Inflammatory macrophage treated with lipopolysaccharide for 4 hours (primary cell): ENCODE data around the gene TRMT2A.

Experiments
- DNase-seq: peaks from one replicate; pipeline ENCODE4 v3.0.0-alpha.2; 2020

TRMT2A gene

DNA sequence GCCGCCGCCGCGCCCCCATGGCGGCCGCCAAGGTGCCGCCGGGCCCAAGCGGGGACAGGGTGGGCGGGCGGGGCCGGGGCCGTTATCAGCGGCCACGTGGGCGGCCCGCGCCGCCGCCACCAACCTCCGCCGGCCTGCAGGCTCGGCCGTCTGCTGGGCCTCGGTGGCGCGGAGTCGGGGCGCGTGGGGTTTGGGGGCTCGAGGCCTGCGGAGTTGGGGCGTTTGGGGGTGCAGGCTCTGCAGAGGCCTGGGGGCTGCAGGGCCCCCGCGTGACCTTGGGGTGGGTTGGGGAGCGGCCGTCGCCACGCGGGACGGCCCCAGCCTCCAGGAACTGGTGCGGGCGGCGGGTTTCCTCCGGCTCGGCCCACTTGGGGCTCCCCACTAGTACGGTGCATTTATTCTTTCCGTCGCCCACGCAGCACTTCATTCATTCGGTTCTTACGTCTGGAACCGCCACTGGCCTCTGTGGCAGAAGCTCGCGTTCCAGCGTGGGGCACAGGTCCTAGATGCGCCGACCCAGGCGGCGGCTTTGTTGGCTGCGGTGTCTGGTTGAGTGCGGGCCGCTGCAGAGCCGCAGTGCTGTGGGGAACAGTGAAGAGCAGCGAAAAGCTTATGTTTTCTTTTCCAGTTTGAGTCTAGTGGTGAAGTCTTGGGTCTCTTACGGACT lies 740 bp upstream of the TRMT2A start:
- DNase-seq, result peak; percentile 40

DNA sequence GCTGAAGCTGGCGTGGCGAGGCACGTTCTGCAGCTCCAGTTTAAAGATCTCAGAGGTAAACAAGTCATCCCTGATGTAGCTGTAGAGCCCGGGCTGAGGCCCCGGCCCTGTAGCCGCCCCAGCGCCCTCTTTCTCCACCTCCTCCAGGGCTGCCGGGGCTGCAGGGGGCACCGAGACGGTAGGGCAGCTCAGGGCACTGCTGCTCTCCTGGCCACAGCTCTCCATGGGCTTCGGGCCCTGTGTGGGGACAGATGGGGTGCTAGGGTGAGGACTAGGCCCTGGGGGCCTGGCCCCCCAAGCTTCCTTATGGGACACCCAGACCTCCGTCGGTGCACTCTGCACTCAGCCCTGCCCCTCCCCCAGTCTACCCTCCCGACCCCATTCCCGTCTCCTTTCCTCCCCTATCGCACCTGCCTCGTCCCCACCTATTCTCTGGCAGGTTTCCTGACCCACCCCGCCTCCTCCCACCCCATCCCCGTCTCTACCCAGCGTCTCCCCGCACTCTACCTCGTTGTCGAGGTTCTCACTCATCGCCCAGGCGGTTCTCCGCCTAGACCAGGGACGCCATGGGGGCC lies 563 bp downstream of the TRMT2A start:
- no peak for DNase-seq

DNA sequence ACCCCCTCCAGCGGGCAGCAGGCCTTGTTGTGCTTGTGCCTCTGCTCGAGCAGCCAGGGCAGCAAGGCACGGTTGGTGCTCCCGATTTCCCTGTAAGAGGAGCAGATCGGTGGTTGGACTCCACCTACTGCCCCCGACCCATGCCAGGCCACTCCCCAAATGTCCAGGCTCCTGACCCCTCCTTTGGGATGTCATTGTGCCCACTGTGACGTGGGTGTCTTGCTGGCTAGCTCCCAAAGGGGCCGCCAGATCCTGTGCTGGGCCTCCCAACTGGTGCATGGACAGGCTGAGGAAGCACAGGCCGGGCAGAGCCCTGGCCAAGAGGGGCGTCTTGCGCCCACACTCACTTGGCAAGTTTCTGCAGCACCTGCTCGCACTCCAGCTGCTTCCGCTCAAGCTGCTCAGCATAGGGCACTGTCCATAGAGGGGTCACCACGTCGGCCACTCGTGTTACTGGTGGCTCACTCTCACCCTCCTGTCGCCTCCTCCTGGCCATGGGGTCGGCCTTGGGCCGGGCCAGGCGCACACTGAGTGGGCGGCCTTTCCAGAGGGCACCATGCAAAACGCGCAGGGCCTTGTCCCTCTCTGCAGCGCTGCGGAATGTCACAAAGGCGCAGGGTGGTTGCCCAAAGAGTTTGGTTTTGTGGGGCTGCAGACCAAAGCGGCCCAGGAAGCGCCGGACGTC lies 1.2 kb downstream of the TRMT2A start, which contains the start of gene RANBP1:
TSS of gene RANBP1 (plus strand) at position 414 of the 685 bp plus-strand sequence. CDS start at position 495, 81 bp downstream.
- no peak for DNase-seq

DNA sequence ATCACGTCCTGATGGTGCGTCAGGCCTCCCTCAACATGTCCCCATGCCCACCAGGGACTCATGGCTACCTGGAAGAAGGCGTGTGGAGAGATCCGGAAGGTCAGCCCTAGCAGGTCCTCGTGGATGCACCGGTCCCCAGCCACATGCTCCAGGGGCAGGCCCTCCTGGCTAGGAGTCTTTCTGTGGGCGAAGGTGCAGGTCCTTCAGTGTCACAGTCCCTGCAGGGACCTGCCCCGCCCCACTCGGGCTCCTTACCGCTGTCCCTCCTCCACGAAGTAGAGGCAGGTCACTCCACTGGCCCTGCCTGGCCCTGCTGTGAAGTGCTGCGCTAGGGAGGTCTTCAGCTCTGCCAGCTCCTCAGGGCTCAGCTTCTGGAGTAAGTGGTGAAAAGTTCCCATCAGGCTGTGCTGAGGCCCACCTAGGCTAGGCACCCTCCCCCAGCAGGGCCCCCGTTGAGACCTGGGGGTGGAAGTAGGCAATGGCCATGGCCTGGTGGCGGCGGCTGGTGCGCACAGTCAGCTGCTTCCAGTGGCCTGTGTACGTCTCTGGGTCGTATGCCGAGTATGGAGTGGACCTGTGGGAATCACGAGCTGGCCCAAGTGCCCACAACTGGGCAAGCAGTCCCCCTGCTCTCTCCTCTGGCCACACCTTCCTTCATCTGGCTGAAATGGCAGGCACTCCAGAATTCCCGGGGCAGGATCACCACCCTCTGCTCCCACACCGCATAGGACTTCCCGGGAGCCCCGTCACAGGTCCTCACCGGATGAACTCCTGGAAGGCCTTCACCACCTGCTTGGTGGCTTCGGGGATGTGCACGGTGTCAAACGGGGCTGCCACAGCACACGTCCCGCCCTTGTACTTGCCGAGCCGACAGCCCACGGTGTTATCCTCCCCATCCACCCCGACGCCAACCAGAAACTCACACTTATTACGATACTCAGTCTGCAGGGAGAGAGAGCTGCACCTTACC lies 2.2 kb downstream of the TRMT2A start:
- no peak for DNase-seq

DNA sequence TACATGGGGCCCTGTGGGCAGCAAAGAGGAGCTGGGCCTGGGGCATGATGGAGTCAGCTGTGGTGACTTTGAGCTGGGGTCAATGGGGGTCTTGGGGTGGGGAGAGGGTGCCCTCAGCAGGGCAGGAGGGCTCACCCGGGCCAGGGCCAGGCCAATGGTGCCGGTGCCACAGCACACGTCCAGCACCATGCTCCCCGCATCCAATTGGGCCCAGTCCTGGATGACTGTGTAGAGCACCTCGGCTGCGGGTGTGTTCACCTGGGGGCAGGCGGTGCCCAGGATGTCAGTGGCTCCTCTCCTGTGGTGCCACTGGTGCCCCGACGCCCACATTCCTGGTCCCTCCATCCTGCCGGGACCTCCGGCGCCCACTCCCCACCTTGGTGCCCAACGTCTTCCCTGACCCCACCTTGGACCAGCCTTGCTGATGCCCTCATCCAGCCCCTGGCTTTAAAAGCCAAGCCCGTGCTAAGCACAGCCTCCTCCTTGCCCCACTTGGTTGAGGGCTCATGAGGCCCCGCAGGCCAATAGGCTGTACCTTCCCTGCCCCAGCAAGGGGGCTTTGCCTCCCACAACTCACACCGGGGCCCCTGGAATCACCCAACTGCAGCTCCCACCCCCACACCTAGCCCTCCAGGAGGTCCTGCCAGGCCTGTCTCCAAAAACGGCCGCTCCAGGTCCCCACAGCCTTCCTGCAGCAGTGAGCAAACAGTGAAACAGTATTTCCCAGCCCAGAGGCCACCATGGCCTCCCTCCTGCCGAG lies 3.3 kb downstream of the TRMT2A start:
- DNase-seq, result no peak

DNA sequence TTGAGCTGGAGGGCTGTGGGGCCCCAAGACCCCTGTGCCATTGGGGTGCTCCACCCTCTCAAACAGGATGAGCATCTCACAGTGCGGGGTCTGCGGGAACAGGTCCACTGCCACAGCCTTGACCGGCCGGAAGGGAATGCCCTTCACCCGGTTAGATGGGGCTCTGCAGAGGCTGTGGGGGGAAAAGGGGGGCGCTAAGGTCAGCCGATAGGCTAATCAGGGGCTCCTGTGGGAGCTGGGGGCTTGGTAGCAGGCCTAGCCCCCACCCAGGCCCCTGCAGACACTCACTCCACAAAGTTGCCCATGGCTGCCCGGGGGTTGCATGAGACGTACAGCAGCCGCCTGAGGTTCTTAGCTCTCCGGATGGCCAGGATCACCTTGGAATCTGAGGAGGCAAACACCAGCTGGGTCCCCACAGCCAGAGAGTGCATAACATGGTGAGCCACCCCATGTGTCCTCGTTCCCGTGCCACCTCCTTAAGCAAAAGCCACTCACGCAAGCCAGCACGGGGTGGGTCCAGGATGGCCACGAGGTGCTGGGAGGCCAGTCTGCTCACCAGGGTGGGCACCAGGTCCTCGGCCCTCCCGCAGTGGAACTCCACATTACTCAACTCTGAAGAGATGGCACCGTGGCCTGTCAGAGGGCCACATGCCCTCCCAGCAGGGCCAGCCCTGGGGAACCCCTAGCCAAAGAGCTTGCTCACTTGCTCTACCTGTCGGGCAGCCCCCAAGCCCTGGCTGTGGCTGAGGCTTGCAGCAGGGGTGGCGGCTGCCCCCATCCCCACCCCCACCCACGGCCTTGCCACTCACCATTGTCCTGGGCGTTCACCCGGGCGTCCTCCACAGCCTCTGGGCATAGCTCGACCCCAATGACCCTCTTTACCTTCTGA lies 4.2 kb downstream of the TRMT2A start:
- no peak for DNase-seq

DNA sequence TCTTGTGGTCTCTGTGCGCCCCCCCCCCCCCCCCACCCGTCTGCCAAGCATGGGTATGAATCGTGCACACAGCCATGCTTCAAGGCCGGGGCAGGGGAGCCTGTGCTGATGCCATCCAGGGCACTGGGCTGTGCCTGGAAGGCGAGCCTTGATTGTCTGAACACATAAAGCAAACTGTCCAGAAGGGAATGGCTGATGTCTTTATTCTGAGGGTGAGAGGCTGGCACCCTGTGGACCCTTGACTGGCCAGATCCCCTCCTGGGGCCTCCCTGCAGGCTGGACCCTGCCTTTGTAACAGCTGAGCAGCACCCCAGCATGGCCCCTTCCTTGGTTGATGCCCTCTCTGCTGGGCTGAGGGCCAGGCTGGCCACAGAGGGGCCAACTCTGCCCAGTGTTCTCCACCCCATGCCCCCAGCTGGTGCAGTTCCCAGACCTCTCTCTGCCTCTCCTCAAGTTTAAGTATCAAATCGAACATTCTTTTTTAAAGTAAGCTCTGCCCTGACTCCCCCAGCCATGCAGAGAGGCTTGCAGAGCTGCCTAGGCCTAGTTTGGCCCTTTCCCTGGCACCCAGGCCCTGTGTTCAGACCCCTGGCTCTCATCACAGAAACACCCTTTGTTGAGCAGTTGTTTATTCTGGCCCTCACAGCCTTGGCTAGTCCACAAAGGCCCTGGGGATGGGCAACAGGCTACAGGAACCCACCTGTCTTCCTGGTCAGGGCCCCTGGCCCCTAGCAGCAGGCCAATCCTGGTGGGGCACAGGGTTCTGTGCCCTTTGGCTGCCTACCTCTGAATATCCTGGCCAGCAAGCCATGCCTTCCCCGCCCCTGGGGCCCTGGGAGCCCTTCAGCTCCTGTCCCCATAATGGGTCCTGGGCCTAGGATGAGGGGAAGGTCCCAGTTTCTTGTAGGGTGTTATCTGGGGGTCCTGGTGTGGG lies 5.1 kb downstream of the TRMT2A start:
- no peak for DNase-seq

DNA sequence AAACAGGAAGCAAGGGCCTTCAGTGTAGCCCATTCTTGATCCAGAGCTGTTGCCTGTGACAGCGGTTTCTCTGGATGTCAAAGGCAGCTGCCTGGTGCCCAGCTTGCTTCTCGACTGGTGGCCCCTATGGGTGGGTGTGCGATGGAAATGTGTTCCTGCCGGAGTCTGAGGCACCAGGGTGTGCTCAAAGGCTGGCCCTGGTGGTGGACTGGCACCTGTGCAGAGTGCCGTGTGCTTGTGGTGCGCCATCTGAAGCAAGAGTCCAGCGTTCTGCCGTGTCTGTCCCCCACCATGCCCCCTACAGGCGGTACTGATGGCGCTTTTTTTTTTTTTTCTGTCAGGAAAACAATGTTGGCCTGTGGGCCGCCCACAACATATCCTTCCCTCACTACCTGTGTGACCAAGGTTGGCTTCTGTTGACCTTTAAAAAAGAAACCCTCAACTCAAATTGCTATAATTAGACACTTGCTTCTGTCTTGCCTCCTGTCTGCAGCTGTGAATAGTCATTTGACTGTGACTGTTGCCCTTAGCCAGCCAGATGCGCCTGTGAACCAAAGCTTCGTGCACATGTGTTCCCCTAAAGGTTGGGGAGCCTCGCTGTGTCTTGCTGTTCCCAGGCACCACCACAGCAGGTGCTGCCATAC lies 5.9 kb downstream of the TRMT2A start:
- DNase-seq, result no peak

DNA sequence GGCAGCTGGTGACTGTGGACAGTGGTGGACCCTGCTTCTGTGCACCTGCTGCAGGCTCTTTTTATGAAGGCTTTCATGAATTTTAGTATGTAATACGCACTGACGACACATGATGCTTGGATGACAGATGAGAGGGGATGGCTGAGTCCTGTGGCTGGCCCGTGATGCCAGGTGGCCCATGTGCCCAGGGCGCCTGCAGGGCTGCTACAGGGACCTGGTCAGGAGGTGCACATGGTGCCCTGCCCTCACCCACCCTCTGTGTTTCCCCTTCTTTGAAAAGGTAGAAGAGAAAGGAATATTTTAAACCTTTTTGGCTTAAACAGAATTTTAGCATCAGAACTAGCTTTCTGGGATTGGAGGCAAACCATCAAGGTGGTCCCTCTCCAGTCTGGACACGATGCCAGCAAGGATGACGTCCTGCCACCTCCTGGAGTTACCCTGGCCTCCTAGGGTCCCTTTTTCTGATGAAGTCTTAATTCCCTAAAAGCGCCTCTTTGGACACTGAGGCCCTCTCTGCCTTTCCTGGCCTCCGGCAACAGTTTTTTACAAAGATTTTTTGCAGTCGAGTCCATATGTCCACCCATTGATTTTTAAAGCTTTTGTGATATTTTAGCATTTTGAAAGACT lies 6.6 kb downstream of the TRMT2A start:
- no peak for DNase-seq

DNA sequence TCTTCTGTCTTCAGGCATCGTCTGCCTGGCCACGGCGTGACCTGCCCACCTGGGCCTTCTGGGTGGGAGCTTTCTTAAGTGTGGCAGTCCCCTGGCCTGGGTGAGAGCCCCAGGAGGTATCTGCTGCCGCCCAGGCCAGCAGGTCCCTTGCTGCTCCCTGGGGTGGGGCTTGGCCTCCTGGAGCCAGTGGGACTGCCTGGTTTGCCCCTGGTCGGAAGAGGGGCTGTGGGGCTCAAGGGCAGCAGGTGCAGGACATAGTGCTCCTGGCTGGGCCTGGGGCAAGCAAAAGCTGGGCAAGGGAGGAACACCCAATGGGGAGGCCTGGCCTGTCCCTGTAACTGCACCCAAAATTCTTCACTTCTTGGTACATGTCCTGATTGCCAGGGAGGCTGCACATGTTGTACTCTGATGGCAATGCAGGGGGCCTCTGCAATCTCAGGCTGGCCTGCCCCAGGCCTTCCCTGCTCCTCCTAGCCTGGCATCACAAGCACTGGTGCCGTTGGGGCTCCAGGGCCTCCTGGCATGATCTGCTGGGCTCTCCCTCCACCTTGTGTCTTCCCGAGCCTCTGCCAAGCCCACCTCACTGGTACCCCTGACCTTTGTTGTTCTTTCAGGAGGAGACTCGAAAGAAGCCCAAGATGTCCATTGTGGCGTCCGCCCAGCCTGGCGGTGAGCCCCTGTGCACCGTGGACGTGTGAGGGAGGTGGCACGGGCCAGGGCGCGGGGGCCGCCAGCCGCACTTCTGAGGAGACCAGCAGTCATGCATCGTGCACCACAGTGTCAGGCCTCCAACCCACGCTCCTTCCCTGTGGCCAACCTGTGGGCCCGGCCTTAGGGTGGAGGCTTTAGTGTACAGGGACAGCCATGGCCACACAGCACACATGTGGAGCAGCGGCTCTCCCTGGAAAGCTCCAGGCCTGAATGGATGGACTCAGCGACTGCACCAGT lies 7.3 kb downstream of the TRMT2A start:
- DNase-seq, result no peak

DNA sequence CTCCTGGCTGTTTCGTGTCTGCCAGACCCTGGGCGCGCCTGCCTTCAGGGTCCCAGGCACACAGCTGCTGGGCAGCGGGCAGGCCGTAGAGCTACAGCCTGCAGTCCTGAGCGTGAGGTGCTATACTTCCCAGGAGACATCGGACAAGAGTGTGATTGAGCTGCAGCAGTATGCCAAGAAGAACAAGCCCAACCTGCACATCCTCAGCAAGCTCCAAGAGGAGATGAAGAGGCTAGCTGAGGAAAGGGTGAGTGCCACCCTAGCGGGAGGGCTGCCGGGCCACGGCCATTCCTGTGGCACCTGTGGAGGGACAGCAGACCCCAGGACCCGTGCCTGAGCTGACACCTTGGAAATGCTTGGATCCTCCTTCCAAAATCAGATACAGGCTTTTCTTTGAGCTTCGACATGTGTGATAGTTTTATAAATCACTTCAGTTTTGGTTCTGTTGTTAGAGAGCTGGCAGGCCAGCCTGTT lies 8.2 kb downstream of the TRMT2A start:
- DNase-seq, result no peak

DNA sequence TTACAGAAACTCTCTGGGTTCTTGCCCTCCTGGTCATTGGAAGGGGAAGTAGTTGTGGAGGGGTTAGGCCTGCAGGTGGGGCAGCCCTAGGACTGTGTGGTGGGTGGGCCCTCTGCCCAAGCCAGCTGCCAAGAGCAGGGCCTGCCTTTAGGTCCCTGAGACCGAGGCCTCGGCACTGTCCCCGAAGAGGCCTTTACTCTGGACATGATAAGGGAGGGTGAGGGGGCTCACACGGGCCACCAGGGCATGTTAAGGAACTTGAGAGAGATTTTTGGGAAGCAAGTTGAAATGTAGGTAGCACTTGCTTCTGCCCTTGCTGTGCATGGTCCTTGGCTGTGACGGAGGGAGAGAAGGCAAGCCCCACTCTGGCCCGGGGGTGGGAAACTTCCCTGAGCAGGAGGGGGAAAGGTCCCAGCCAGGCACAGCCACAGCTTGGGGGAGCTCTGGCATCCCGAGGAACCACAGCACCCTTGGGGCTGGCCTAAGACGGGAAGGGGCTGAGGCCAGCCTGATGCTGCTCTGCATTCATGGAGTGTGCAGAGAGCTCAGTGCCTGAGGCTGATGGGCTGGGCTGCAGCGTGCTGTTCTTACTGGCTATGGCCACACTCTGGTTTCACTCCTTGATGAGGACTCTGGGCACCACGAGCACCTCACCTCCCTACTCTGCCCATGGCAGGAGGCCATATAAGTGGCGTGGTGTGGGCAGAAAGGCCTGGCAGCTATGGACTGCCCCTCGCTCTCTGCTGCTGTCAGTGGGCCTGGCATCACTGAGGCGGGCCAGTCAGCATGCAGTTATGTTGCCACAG lies 8.9 kb downstream of the TRMT2A start:
- DNase-seq, result no peak

DNA sequence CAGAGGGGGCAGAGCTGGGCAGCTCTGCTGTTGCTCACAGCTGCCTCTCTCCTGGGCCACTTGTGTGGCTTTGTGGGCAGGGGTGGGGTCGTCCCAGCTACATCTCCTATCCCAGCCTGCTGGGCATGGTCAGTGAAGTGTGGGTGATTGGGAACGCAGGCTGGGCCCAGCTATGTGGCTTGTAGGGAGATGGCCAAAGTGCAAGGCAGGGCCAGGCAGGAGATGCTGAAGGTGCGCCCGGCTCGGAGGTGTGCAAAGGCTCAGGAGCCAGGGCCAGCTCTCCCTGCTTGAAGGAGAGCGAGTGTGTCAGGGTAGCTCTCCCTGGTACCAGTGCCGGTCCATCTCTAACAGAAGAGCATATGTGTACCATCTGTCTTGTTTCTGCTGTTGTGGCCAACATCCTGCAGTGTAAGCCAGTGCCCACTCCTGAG lies 9.5 kb downstream of the TRMT2A start:
- DNase-seq, result no peak

DNA sequence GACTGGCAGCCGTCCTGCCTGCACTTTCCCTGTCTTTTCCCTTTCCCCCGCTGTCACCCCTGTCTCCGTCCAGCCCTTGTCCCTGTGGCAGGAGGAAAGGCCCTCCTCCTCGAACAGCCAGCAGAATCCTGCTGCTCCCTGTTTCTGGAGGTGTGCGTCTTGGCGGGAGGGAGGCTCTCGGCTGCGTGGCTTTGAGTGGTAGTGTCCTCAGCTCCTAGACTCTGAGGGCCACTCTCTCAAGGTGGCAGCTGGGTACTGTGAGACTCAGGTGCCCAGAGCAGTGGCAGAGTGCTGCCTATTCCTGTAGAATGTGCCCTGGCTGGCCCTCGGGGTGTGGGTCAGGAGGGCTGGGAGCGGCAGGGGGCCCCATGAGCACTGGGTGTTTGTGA lies 10.2 kb downstream of the TRMT2A start:
- DNase-seq, result no peak

DNA sequence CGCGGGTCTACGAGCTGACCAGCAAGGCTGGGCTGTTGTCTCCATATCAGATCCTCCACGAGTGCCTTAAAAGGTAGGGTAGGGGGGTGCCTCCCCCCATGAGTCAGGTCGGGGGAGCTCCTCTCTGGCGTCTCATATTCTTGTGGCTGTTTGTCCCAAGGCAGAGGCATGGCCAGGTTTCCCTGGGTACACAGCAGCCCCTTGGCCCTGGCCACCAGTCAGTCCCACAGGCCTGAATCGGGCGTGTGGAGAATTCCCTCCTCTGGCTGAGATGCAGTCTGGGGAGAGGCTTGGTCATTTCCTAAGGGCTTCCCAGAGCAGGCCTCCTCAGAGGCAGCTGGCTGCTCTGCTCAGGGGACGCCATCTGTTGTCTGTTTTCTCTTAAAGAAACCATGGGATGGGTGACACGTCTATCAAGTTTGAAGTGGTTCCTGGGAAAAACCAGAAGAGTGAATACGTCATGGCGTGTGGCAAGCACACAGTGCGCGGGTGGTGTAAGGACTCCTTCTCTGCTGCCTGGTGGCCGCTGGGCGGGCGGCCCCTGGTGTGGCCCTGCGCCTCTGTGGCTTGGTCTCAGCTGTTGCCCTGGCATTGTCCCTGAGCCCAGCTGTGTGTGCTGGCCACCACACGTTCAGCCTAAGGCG lies 10.7 kb downstream of the TRMT2A start:
- no peak for DNase-seq
